Fibroblast of gingiva (primary cell): ENCODE results near the gene TBC1D3K.
"Not testable (repeated sequence)": the region's sequence is repeated elsewhere in the genome, so short reads cannot be mapped to it uniquely, and the experiment has no call there.

ENCODE experiments used
- DNase-seq: peaks from one replicate; pipeline ENCODE4 v3.0.0-alpha.2; 2011; ENCODE audit warnings: low read depth

The TBC1D3K gene

GRCh38 chr17:37924115-37924514 is at the start of gene TBC1D3K:
TSS of gene TBC1D3K (plus strand) at chr17:37924415. CDS start at chr17:37926000, 1,585 bp downstream.
- DNase-seq: not testable (repeated sequence)

GRCh38 chr17:37884516-37884915 is 39.7 kb upstream of the TBC1D3K start:
- no peak for DNase-seq

GRCh38 chr17:37885136-37885535 is 39.1 kb upstream of the TBC1D3K start:
- DNase-seq: no peak

- no peak for DNase-seq
Measured at GRCh38 chr17:37888881-37889280, 35.3 kb upstream of the TBC1D3K start.

- DNase-seq: not testable (repeated sequence)
Measured at GRCh38 chr17:37896961-37897360, 27.3 kb upstream of the TBC1D3K start.
